ENCODE results near the gene LRRC63. TPM values are rescaled to one million over a fixed set of nuclear protein-coding genes. Genes with fewer than 3 reads are reported as not detected.

LRRC63 gene
- total RNA-seq, 1 donor from 2014 or later: 0.42 TPM

DNA sequence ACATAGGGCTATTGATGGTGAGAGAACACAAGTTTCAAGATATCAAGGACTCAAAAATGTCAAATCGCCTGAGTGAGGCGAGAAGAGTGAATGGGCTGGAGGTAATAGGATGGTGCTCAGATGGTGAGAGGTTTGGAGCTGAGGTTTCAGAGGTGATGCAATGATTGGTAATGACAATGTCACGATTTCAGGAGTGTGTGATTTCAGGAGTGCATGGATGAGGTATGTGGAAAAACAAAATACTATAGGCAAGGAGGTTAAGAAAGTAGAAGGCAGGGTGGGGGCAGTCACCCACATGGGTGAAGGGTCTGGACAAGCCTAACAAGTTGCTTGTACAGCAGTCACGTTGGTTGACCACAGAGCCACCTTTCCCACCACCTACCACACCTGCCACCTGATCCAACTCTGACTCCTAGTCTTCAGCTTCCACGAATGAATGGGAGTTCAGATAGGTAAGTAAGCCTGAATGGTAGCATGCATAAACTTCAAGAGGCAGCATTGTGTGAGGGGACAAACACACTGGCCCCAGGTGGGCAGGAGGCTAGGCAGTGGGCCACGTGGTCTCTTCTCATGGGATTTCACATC lies 103.9 kb downstream of the LRRC63 start:
- TF ChIP-seq, protein P1, sequence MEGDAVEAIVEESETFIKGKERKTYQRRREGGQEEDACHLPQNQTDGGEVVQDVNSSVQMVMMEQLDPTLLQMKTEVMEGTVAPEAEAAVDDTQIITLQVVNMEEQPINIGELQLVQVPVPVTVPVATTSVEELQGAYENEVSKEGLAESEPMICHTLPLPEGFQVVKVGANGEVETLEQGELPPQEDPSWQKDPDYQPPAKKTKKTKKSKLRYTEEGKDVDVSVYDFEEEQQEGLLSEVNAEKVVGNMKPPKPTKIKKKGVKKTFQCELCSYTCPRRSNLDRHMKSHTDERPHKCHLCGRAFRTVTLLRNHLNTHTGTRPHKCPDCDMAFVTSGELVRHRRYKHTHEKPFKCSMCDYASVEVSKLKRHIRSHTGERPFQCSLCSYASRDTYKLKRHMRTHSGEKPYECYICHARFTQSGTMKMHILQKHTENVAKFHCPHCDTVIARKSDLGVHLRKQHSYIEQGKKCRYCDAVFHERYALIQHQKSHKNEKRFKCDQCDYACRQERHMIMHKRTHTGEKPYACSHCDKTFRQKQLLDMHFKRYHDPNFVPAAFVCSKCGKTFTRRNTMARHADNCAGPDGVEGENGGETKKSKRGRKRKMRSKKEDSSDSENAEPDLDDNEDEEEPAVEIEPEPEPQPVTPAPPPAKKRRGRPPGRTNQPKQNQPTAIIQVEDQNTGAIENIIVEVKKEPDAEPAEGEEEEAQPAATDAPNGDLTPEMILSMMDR (IDR thresholded peaks at IDR 0.05; ENCODE audit: insufficient read depth, low read length, poor library complexity, severe bottlenecking): no peak
- Histone ChIP-seq H3K36me3 (ENCODE audit: control insufficient read depth, insufficient read depth, low read length) (no peaks in the 10 kb centered on the region), H3K4me3 (ENCODE audit: low read depth, low read length) (no peak overlapping the region), H3K27me3 (ENCODE audit: control insufficient read depth, insufficient read depth, low read length) (peaks cover 4% of the 10 kb centered on the region)
- no peak for DNase-seq (ENCODE audit: low read depth)

DNA sequence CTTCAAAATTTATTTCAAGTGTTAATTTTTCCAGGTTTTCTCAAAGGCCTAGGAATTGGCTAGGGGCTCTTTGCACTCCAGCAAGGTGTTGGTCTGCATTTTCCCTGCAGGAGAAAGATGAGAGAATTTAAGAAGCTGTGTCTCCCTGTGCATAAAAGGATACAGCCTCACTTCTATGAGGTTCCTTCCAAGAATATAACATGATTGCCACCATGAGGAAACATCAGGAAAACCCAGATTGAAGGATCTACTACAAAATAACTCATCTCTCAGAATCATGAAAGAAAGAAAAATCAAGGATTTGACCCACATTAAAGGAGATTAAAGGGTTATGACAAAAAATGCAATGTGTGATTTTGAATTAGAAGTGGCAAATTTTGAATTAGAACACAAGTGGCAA lies 105.4 kb downstream of the LRRC63 start:
- TF ChIP-seq, protein P1 (IDR thresholded peaks at IDR 0.05; ENCODE audit: insufficient read depth, low read length, poor library complexity, severe bottlenecking): no peak
- Histone ChIP-seq H3K27me3 (ENCODE audit: control insufficient read depth, insufficient read depth, low read length) (peaks cover 4% of the 10 kb centered on the region), H3K4me3 (ENCODE audit: low read depth, low read length) (no peak overlapping the region), H3K36me3 (ENCODE audit: control insufficient read depth, insufficient read depth, low read length) (no peaks in the 10 kb centered on the region)
- no peak for DNase-seq (ENCODE audit: low read depth)

DNA sequence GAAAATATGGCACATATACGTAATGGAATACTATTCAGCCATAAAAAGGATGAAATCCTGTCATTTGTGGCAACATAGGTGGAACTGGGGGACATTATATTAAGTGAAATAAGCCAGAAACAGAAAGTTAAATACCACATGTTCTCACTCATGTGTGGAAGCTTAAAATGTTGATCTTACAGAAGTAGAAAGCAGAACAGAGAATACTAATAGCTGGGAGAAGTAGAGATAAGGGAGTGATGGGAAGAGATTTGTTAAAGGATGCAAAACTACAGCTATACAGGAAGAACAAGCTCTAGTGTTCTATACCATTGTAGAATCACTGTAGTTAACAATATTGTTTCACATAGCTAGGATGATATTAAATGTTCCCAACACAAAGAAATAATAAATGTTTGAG lies 107.3 kb downstream of the LRRC63 start:
- no peak overlapping the region for H3K4me3 ChIP-seq (ENCODE audit: low read depth, low read length)
- H3K27me3 ChIP-seq (ENCODE audit: control insufficient read depth, insufficient read depth, low read length): peaks cover 4% of the 10 kb centered on the region
- TF ChIP-seq, protein P1 (IDR thresholded peaks at IDR 0.05; ENCODE audit: insufficient read depth, low read length, poor library complexity, severe bottlenecking): no peak
- no peaks in the 10 kb centered on the region for H3K36me3 ChIP-seq (ENCODE audit: control insufficient read depth, insufficient read depth, low read length)
- no peak for DNase-seq (ENCODE audit: low read depth)

DNA sequence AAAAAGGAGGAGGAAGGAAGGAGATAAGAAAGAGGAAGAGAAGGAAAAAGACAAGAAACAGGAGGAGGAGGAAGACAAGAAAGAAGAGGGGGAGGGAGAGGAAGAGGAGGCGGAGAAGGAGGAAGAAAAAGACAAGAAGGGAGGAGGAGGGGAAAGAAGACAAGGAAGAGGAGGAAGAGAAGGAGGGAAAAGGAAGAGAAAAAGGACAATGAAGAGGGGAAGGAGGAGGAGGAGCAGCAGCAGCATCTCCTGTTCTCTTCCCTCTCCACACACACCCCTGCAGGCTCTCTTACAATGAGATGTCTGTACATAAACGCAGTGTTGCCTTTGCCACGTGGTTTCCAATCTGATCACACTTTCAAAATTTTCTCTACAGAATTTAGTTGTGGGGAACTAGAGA lies 108.7 kb downstream of the LRRC63 start:
- H3K27me3 ChIP-seq (ENCODE audit: control insufficient read depth, insufficient read depth, low read length): peaks cover 8% of the 10 kb centered on the region
- TF ChIP-seq, protein P1 (IDR thresholded peaks at IDR 0.05; ENCODE audit: insufficient read depth, low read length, poor library complexity, severe bottlenecking): no peak
- H3K36me3 ChIP-seq (ENCODE audit: control insufficient read depth, insufficient read depth, low read length): no peaks in the 10 kb centered on the region
- H3K4me3 ChIP-seq (ENCODE audit: low read depth, low read length): no peak overlapping the region
- no peak for DNase-seq (ENCODE audit: low read depth)

DNA sequence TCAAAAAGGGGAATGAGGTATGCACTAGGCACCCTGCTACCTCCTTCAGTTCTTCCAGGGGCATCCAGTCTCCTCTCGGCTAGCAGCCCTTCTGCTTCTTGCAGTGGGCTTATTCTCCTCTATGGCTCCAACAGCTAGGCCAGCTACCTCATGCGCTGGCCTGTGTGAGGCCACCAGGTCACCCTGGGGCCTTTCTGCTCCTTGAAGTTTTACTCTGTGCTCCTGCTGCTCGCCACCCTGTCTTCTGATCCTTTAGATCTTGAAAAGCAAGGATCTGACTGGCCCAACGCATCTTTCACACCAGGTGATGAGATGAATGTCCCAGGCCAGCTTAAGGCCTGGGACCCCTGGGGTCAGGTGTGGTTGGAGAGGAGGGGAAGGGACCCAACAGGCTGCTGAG lies 109.1 kb downstream of the LRRC63 start:
- TF ChIP-seq, protein P1 (IDR thresholded peaks at IDR 0.05; ENCODE audit: insufficient read depth, low read length, poor library complexity, severe bottlenecking): no peak
- Histone ChIP-seq H3K4me3 (ENCODE audit: low read depth, low read length) (no peak overlapping the region), H3K27me3 (ENCODE audit: control insufficient read depth, insufficient read depth, low read length) (peaks cover 6% of the 10 kb centered on the region), H3K36me3 (ENCODE audit: control insufficient read depth, insufficient read depth, low read length) (no peaks in the 10 kb centered on the region)
- DNase-seq (ENCODE audit: low read depth): no peak
